HCT116 (cell line): ENCODE data around the gene EFCAB8. TPM values are rescaled to one million over a fixed set of nuclear protein-coding genes. Genes with fewer than 3 reads are reported as not detected.

Source experiments
- ATAC-seq: fragments of 200-7000 bp; cut with Tn5 transposase; 2 replicates; pipeline ENCODE4 v1.9.1; 2020; ENCODE audit warnings: mild to moderate bottlenecking, moderate library complexity
- BruUV-seq: library from RNA; stranded (reverse); fragments of 400-500 nt; replicated peaks from 2 replicates; lab custom pipeline; 2021; lab: Mats Ljungman, UMichigan
- CTCF ChIA-PET: fragments of 300-600 bp; sonication (Branson Sonifier 250); formaldehyde crosslinking; loops from one replicate; lab custom pipeline; 2021; ENCODE audit warnings: antibody characterized with exemption; lab: Charles Lee
- POLR2A ChIA-PET: fragments of 300-600, 350-600 bp; sonication (Branson Sonifier 250); formaldehyde crosslinking; loops from one replicate; lab custom pipeline; 2021; ENCODE audit warnings: antibody characterized with exemption; lab: Charles Lee
- RAD21 ChIA-PET, 2 experiments: fragments of 300-600 bp; sonication (Branson Sonifier 250); formaldehyde crosslinking; loops; one replicate each; lab custom pipeline; 2023; ENCODE audit warnings: low total read pairs in 2 of 2; ENCODE audit not compliant: uncharacterized antibody in 2 of 2, unreplicated experiment in 2 of 2, low non-redundant PET in 1 of 2; lab: Charles Lee
- DNase-seq: peaks from one replicate; pipeline ENCODE4 v3.0.0-alpha.2; 2010; ENCODE audit warnings: low read depth, low spot score
- H2AFZ ChIP-seq: fragments of 200-600 bp; shearing (Covaris generic), sonication (generic); 2 replicates; pipeline ENCODE4 v1.6.1; 2017; ENCODE audit warnings: low read depth, mixed run types, mixed read lengths, antibody characterized with exemption, low read length; ENCODE audit not compliant: poor library complexity, severe bottlenecking
- H3K27ac ChIP-seq: 2 replicates; pipeline ENCODE4 v1.5.1; 2012; ENCODE audit warnings: low read depth, low read length
- H3K27me3 ChIP-seq: fragments of 200-600 bp; sonication (generic); 2 replicates; pipeline ENCODE4 v1.6.1; 2016; ENCODE audit warnings: mixed run types, low read length, mixed read lengths; ENCODE audit not compliant: insufficient read depth
- H3K36me3 ChIP-seq, 2 experiments: fragments of 200-500 bp in 1 of 2; fragments of 200-600 bp in 1 of 2; sonication (Bioruptor generic) in 1 of 2; sonication (generic) in 1 of 2; 2 replicates each; pipeline versions ENCODE4 v1.5.1 to v1.6.1; 2014 to 2016; ENCODE audit warnings: low read length in 2 of 2, inconsistent platforms in 1 of 2, mixed read lengths in 1 of 2, mixed run types in 1 of 2; ENCODE audit not compliant: insufficient read depth in 2 of 2, control insufficient read depth in 1 of 2
- H3K4me1 ChIP-seq, 2 experiments: fragments of 200-600 bp in 1 of 2; sonication (generic) in 1 of 2; 2 replicates each; pipeline versions ENCODE4 v1.5.1 to v1.6.1; 2012 to 2017; ENCODE audit warnings: low read length in 2 of 2, inconsistent platforms in 1 of 2, mild to moderate bottlenecking in 1 of 2, mixed read lengths in 1 of 2, mixed run types in 1 of 2, moderate library complexity in 1 of 2; ENCODE audit not compliant: insufficient read depth in 2 of 2, control insufficient read depth in 1 of 2
- H3K4me2 ChIP-seq: fragments of 200-600 bp; sonication (generic); 2 replicates; pipeline ENCODE4 v1.6.1; 2017; ENCODE audit warnings: mixed run types, low read length, mixed read lengths
- H3K4me3 ChIP-seq, 2 experiments: fragments of 200-600 bp in 1 of 2; sonication (generic) in 1 of 2; replicated peaks in 1 of 2; 2 replicates each; pipeline ENCODE4 v1.5.1; 2011 to 2016; ENCODE audit warnings: low read length in 2 of 2, control low read depth in 1 of 2, low read depth in 1 of 2, mild to moderate bottlenecking in 1 of 2, mixed read lengths in 1 of 2, mixed run types in 1 of 2
- H3K79me2 ChIP-seq: fragments of 200-600 bp; sonication (generic); 2 replicates; pipeline ENCODE4 v1.6.1; 2017; ENCODE audit warnings: mild to moderate bottlenecking, mixed run types, low read length, moderate library complexity, mixed read lengths; ENCODE audit not compliant: insufficient read depth
- H3K9ac ChIP-seq: fragments of 200-600 bp; sonication (generic); 2 replicates; pipeline ENCODE4 v1.6.1; 2016; ENCODE audit warnings: low read length, mixed read lengths
- H3K9me2 ChIP-seq: fragments of 200-600 bp; sonication (generic), shearing (Covaris generic); 2 replicates; pipeline ENCODE4 v1.6.1; 2017; ENCODE audit warnings: mixed run types, mild to moderate bottlenecking, moderate library complexity; ENCODE audit not compliant: insufficient read depth
- H3K9me3 ChIP-seq, 2 experiments: fragments of 200-500 bp in 1 of 2; fragments of 200-600 bp in 1 of 2; sonication (Bioruptor generic) in 1 of 2; sonication (generic) in 1 of 2; 2 replicates each; pipeline ENCODE4 v1.6.1; 2014 to 2017; ENCODE audit warnings: low read length in 2 of 2, mixed read lengths in 2 of 2, inconsistent platforms in 1 of 2, low read depth in 1 of 2, mild to moderate bottlenecking in 1 of 2, mixed run types in 1 of 2, moderate library complexity in 1 of 2; ENCODE audit not compliant: control insufficient read depth in 1 of 2, insufficient read depth in 1 of 2
- H4K20me1 ChIP-seq: fragments of 200-600 bp; sonication (generic), shearing (Covaris generic); 2 replicates; pipeline ENCODE4 v1.6.1; 2017; ENCODE audit warnings: mixed run types, mild to moderate bottlenecking, moderate library complexity; ENCODE audit not compliant: insufficient read depth
- CEBPB ChIP-seq: IDR thresholded peaks from 2 replicates; pipeline ENCODE4 v1.6.1; 2012; ENCODE audit warnings: low read depth
- EZH2 ChIP-seq: fragments of 200-600 bp; sonication (generic); IDR thresholded peaks from 2 replicates; pipeline ENCODE4 v1.6.1; 2017; ENCODE audit warnings: antibody characterized with exemption, mixed run types
- EZH2phosphoT487 ChIP-seq: fragments of 200-600 bp; IDR thresholded peaks from 2 replicates; pipeline ENCODE4 v1.6.1; 2018; ENCODE audit warnings: antibody characterized with exemption, borderline replicate concordance
- FOSL1 ChIP-seq: IDR thresholded peaks from 2 replicates; pipeline ENCODE4 v1.6.1; 2012; ENCODE audit warnings: low read depth
- POLR2A ChIP-seq: IDR thresholded peaks from 2 replicates; pipeline ENCODE4 v1.7.0; 2011; ENCODE audit warnings: borderline replicate concordance; ENCODE audit not compliant: insufficient read depth, insufficient read length; ENCODE audit errors: extremely low read depth
- POLR2AphosphoS5 ChIP-seq: IDR thresholded peaks from 2 replicates; pipeline ENCODE4 v1.6.1; 2011; ENCODE audit warnings: mild to moderate bottlenecking, low read depth, low read length, moderate library complexity
- RAD21 ChIP-seq: IDR thresholded peaks from 2 replicates; pipeline ENCODE4 v1.6.1; 2012; ENCODE audit warnings: low read depth, mild to moderate bottlenecking
- REST ChIP-seq: IDR thresholded peaks from 2 replicates; pipeline ENCODE4 v1.6.1; 2012; ENCODE audit warnings: low read depth
- SIN3A ChIP-seq: IDR thresholded peaks from 2 replicates; pipeline ENCODE4 v1.6.1; 2012; ENCODE audit warnings: low read depth
- SP1 ChIP-seq: IDR thresholded peaks from 2 replicates; pipeline ENCODE4 v1.6.1; 2012; ENCODE audit warnings: low read depth
- SRF ChIP-seq: IDR thresholded peaks from 2 replicates; pipeline ENCODE4 v1.6.1; 2012; ENCODE audit warnings: low read depth
- YY1 ChIP-seq: IDR thresholded peaks from 2 replicates; pipeline ENCODE4 v1.6.1; 2011; ENCODE audit warnings: low read length, low read depth, moderate library complexity, mild to moderate bottlenecking; ENCODE audit not compliant: insufficient replicate concordance; ENCODE audit errors: extremely low read depth
- ZNF274 ChIP-seq: fragments of 200-500 bp; sonication (Bioruptor generic); IDR thresholded peaks from 2 replicates; pipeline ENCODE4 v1.6.1; 2014; ENCODE audit warnings: mild to moderate bottlenecking, low read depth, low read length, inconsistent platforms
- intact Hi-C: fragments of 100-400 bp; cut with micrococcal nuclease; formaldehyde crosslinking; loops from 2 replicates; pipeline ENCODE4 v1.10.0; 2022
- total RNA-seq: library from RNA; stranded (reverse); gene quantifications from one replicate; pipeline ENCODE4 v1.2.1, GENCODE V29; 2021; ENCODE audit not compliant: unreplicated experiment
- TF ChIP-seq, protein P1 (sequence below), 3 experiments: fragments of 200-600 bp in 1 of 3; sonication (generic) in 1 of 3; IDR thresholded peaks in 2 of 3; conservative IDR thresholded peaks in 1 of 3; 2 replicates each; pipeline ENCODE4 v1.5.1; 2012 to 2017; ENCODE audit warnings: low read depth in 2 of 3, low read length in 2 of 3, antibody characterized with exemption in 1 of 3, borderline replicate concordance in 1 of 3, control low read depth in 1 of 3, mild to moderate bottlenecking in 1 of 3, mixed read lengths in 1 of 3, mixed run types in 1 of 3, moderate library complexity in 1 of 3; ENCODE audit not compliant: insufficient read depth in 1 of 3
- TF ChIP-seq, protein P2 (sequence below): IDR thresholded peaks from 2 replicates; pipeline ENCODE4 v1.6.1; 2011; ENCODE audit warnings: mild to moderate bottlenecking, low read length, moderate library complexity; ENCODE audit not compliant: insufficient replicate concordance; ENCODE audit errors: extremely low read depth
- TF ChIP-seq, protein P3 (sequence below): IDR thresholded peaks from 2 replicates; pipeline ENCODE4 v1.6.1; 2012

EFCAB8 gene
- total RNA-seq, 1 experiment from 2014 or later: 0.42 TPM

DNA sequence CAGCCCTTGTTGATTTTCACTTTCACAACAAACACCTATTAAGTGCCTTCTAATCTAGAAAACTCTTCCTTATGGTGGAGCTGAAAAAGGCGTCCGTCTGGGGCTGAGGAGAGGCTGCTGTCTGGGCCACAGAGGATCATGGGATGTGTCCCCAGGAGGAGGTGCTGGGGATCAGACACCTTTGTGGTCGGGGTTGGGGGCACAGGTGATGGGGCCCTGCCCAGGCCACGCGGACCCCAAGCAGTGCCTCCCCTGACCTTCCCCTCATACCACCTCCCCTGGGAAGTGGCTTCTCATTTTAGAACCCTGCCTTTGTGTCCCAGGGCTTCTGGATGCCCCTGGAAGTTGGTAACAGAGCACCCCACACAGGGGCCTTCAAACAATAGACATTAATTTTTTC is 104.5 kb downstream of the EFCAB8 start:
- no peaks in the 10 kb centered on the region for H3K27me3 ChIP-seq
- POLR2A ChIA-PET: no interaction called here
- intact Hi-C loops: no loop called here
- TF ChIP-seq, protein P1, sequence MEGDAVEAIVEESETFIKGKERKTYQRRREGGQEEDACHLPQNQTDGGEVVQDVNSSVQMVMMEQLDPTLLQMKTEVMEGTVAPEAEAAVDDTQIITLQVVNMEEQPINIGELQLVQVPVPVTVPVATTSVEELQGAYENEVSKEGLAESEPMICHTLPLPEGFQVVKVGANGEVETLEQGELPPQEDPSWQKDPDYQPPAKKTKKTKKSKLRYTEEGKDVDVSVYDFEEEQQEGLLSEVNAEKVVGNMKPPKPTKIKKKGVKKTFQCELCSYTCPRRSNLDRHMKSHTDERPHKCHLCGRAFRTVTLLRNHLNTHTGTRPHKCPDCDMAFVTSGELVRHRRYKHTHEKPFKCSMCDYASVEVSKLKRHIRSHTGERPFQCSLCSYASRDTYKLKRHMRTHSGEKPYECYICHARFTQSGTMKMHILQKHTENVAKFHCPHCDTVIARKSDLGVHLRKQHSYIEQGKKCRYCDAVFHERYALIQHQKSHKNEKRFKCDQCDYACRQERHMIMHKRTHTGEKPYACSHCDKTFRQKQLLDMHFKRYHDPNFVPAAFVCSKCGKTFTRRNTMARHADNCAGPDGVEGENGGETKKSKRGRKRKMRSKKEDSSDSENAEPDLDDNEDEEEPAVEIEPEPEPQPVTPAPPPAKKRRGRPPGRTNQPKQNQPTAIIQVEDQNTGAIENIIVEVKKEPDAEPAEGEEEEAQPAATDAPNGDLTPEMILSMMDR (IDR thresholded peaks at IDR 0.05 in 2 of 3, conservative IDR thresholded peaks at IDR 0.05 in 1 of 3; ENCODE audit: borderline replicate concordance in 1 of 3, insufficient read depth in 1 of 3, low read depth in 2 of 3, low read length in 2 of 3): no peak
- TF ChIP-seq, protein P2, sequence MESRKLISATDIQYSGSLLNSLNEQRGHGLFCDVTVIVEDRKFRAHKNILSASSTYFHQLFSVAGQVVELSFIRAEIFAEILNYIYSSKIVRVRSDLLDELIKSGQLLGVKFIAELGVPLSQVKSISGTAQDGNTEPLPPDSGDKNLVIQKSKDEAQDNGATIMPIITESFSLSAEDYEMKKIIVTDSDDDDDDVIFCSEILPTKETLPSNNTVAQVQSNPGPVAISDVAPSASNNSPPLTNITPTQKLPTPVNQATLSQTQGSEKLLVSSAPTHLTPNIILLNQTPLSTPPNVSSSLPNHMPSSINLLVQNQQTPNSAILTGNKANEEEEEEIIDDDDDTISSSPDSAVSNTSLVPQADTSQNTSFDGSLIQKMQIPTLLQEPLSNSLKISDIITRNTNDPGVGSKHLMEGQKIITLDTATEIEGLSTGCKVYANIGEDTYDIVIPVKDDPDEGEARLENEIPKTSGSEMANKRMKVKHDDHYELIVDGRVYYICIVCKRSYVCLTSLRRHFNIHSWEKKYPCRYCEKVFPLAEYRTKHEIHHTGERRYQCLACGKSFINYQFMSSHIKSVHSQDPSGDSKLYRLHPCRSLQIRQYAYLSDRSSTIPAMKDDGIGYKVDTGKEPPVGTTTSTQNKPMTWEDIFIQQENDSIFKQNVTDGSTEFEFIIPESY: no peak
- no peak for TF ChIP-seq SP1
- TF ChIP-seq POLR2A: no peak
- TF ChIP-seq ZNF274: no peak
- TF ChIP-seq RAD21: no peak
- TF ChIP-seq, protein P3, sequence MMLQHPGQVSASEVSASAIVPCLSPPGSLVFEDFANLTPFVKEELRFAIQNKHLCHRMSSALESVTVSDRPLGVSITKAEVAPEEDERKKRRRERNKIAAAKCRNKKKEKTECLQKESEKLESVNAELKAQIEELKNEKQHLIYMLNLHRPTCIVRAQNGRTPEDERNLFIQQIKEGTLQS: no peak
- no peak for TF ChIP-seq EZH2
- TF ChIP-seq SRF: no peak
- TF ChIP-seq EZH2phosphoT487: no peak
- no peak for TF ChIP-seq CEBPB
- no peak for TF ChIP-seq SIN3A
- TF ChIP-seq REST: no peak
- no peak for TF ChIP-seq YY1
- no peak for TF ChIP-seq POLR2AphosphoS5
- TF ChIP-seq FOSL1: no peak
- H3K4me3 ChIP-seq: no peak overlapping the region
- no peak overlapping the region for H3K9ac ChIP-seq
- no peaks in the 10 kb centered on the region for H3K36me3 ChIP-seq
- H3K9me2 ChIP-seq: no peaks in the 10 kb centered on the region
- no peaks in the 10 kb centered on the region for H3K79me2 ChIP-seq
- no peaks in the 10 kb centered on the region for H4K20me1 ChIP-seq
- H3K27ac ChIP-seq: no peak overlapping the region
- H3K4me2 ChIP-seq: no peak overlapping the region
- DNase-seq (no peak), ATAC-seq (no peak)
- BruUV-seq: no TSS peak
- RAD21 ChIA-PET: no interaction called here
- CTCF ChIA-PET: no interaction called here
- H2AFZ ChIP-seq: no peak overlapping the region
- H3K9me3 ChIP-seq: peaks cover 0 to under 1% of the 10 kb centered on the region in 2 experiments; a peak in 1 of 4 replicates
- H3K4me1 ChIP-seq: no peaks in the 10 kb centered on the region
